ENCODE results near the gene CTBP1.
"Not testable (repeated sequence)": the region's sequence is repeated elsewhere in the genome, so short reads cannot be mapped to it uniquely, and the experiment has no call there.

CTBP1 gene

GRCh38 chr4:1237261-1237660 is 11.7 kb downstream of the CTBP1 start:
- DNase-seq, result not testable (repeated sequence)

GRCh38 chr4:1236836-1237235 is 12.1 kb downstream of the CTBP1 start:
- DNase-seq, result not testable (repeated sequence)

- no peak for DNase-seq
These were observed 12.8 kb downstream of the CTBP1 start for GRCh38 chr4:1236103-1236641.

- no peak for DNase-seq
These were observed 13.4 kb downstream of the CTBP1 start for GRCh38 chr4:1235381-1236102.

- DNase-seq, result no peak
These were observed 14.1 kb downstream of the CTBP1 start for GRCh38 chr4:1234811-1235292.

- no peak for DNase-seq
These were observed 14.6 kb downstream of the CTBP1 start for GRCh38 chr4:1234309-1234695.

- DNase-seq, result no peak
These were observed 15.2 kb downstream of the CTBP1 start for GRCh38 chr4:1233641-1234308.

GRCh38 chr4:1232661-1233621 is 16.0 kb downstream of the CTBP1 start:
- no peak for DNase-seq

- DNase-seq, result no peak
These were observed 17.1 kb downstream of the CTBP1 start for GRCh38 chr4:1231637-1232360.

GRCh38 chr4:1230971-1231636 is 17.8 kb downstream of the CTBP1 start:
- DNase-seq, result no peak

- DNase-seq, result no peak
These were observed 18.6 kb downstream of the CTBP1 start for GRCh38 chr4:1230316-1230715.

GRCh38 chr4:1229117-1229849 is 19.6 kb downstream of the CTBP1 start:
- DNase-seq, result no peak

GRCh38 chr4:1227816-1228215 is 21.1 kb downstream of the CTBP1 start:
- no peak for DNase-seq

GRCh38 chr4:1226598-1226997 is 22.3 kb downstream of the CTBP1 start:
- DNase-seq, result no peak

- DNase-seq, result no peak
These were observed 22.8 kb downstream of the CTBP1 start for GRCh38 chr4:1226144-1226481.

- DNase-seq, result no peak
These were observed 23.4 kb downstream of the CTBP1 start for GRCh38 chr4:1225272-1226143.

GRCh38 chr4:1223841-1224809 is 24.8 kb downstream of the CTBP1 start:
- no peak for DNase-seq

GRCh38 chr4:1222938-1223690 is 25.8 kb downstream of the CTBP1 start:
- DNase-seq, result no peak

All from NCI-H1694 treated with DMSO at 0.1 percent for 48 hours (cell line).